Ovary (tissue), 3 donors: ENCODE results near the gene CELF2.

Source experiments
- CTCF ChIP-seq, 3 donors: fragments of 450-650 bp in 2 of 3; fragments of 200-600 bp in 1 of 3; IDR thresholded peaks; one replicate each; pipeline versions ENCODE4 v1.5.1 to v1.8.0; 2016 to 2022; ENCODE audit warnings: antibody characterized with exemption in 3 of 3, mild to moderate bottlenecking in 1 of 3
- EP300 ChIP-seq: sonication (generic); formaldehyde crosslinking; IDR thresholded peaks from one replicate; pipeline ENCODE4 v1.6.1; 2017; ENCODE audit warnings: antibody characterized with exemption
- POLR2A ChIP-seq: fragments of 450-650 bp; IDR thresholded peaks from one replicate; pipeline ENCODE4 v1.6.1; 2017; ENCODE audit warnings: antibody characterized with exemption, mild to moderate bottlenecking, moderate library complexity
- donor health status: DM: no; HTN: no; CAD: no.

GRCh38 chr10:11322698-11323097, 305.0 kb downstream of the CELF2 start:
- TF ChIP-seq CTCF (IDR thresholded peaks at IDR 0.05) (no peak), POLR2A (no peak), EP300 (no peak)
